IMR-90 (cell line): Measurements from ENCODE around the gene ZSCAN10.

ENCODE experiments used
- BHLHE40 ChIP-seq: fragments of 150-350 bp; IDR thresholded peaks from 2 replicates; pipeline ENCODE4 v1.6.1; 2016; ENCODE audit warnings: mild to moderate bottlenecking, low read depth, low read length
- CEBPB ChIP-seq: IDR thresholded peaks from 2 replicates; pipeline ENCODE4 v1.6.1; 2012; ENCODE audit warnings: low read depth, low read length, improper control_type of control experiment
- CHD1 ChIP-seq: IDR thresholded peaks from 2 replicates; pipeline ENCODE4 v1.6.1; 2012; ENCODE audit warnings: low read depth, low read length, improper control_type of control experiment
- CTCF ChIP-seq: conservative IDR thresholded peaks from 2 replicates; pipeline ENCODE4 v1.5.1; 2012; ENCODE audit warnings: mild to moderate bottlenecking, low read depth, low read length, improper control_type of control experiment
- FOS ChIP-seq: fragments of 150-350 bp; IDR thresholded peaks from 2 replicates; pipeline ENCODE4 v1.6.1; 2016; ENCODE audit warnings: low read depth, low read length
- MAFK ChIP-seq: IDR thresholded peaks from 2 replicates; pipeline ENCODE4 v1.6.1; 2012; ENCODE audit warnings: low read depth, low read length, improper control_type of control experiment
- MXI1 ChIP-seq: IDR thresholded peaks from 2 replicates; pipeline ENCODE4 v1.6.1; 2012; ENCODE audit warnings: low read depth, mild to moderate bottlenecking, low read length, moderate library complexity, borderline replicate concordance
- POLR2A ChIP-seq: IDR thresholded peaks from 2 replicates; pipeline ENCODE4 v1.6.1; 2012; ENCODE audit warnings: mild to moderate bottlenecking, low read depth, low read length
- RAD21 ChIP-seq: IDR thresholded peaks from 2 replicates; pipeline ENCODE4 v1.6.1; 2012; ENCODE audit warnings: low read length, improper control_type of control experiment
- RCOR1 ChIP-seq: IDR thresholded peaks from 2 replicates; pipeline ENCODE4 v1.6.1; 2012; ENCODE audit warnings: mild to moderate bottlenecking, low read length, improper control_type of control experiment; ENCODE audit not compliant: insufficient replicate concordance
- RFX5 ChIP-seq: IDR thresholded peaks from 2 replicates; pipeline ENCODE4 v1.8.0; 2012; ENCODE audit warnings: low read depth, mild to moderate bottlenecking, low read length, moderate library complexity
- SMC3 ChIP-seq: fragments of 150-350 bp; IDR thresholded peaks from 2 replicates; pipeline ENCODE4 v1.6.1; 2016; ENCODE audit warnings: low read depth, mild to moderate bottlenecking, antibody characterized with exemption, low read length, moderate library complexity
- USF2 ChIP-seq: fragments of 150-350 bp; IDR thresholded peaks from 2 replicates; pipeline ENCODE4 v1.6.1; 2017; ENCODE audit warnings: mild to moderate bottlenecking, antibody characterized with exemption, low read length, low read depth

- TF ChIP-seq CTCF (no peak), CHD1 (no peak), SMC3 (no peak), MXI1 (no peak), POLR2A (no peak), FOS (no peak), RFX5 (no peak), RAD21 (no peak), BHLHE40 (no peak), MAFK (no peak), RCOR1 (no peak), USF2 (no peak), CEBPB (no peak)
Observed at GRCh38 chr16:3142770-3143169, 43.7 kb upstream of the ZSCAN10 start.
